Stomach (tissue), 4 donors: ENCODE data around the gene LLGL1.

ENCODE experiments used
- CTCF ChIP-seq, 7 experiments: fragments of 450-650 bp in 4 of 7; fragments of 200-600 bp in 3 of 7; sonication (generic) in 3 of 7; IDR thresholded peaks; one replicate each; pipeline ENCODE4 v1.5.1; 2016 to 2019; ENCODE audit warnings: antibody characterized with exemption in 7 of 7, control low read depth in 2 of 7, mild to moderate bottlenecking in 1 of 7
- EP300 ChIP-seq: sonication (generic); formaldehyde crosslinking; IDR thresholded peaks from one replicate; pipeline ENCODE4 v1.6.1; 2017; ENCODE audit warnings: antibody characterized with exemption
- POLR2A ChIP-seq, 4 donors: fragments of 450-650 bp; IDR thresholded peaks; one replicate each; pipeline ENCODE4 v1.6.1; 2016; ENCODE audit warnings: antibody characterized with exemption in 4 of 4, control low read depth in 2 of 4, mild to moderate bottlenecking in 1 of 4, moderate library complexity in 1 of 4

GRCh38 chr17:18227635-18228034 is 2.2 kb downstream of the LLGL1 start:
- no peak for TF ChIP-seq CTCF (IDR thresholded peaks at IDR 0.05)
- no peak for TF ChIP-seq EP300
- no peak for TF ChIP-seq POLR2A (IDR thresholded peaks at IDR 0.05)
